Nephron progenitor cell (in vitro differentiated cells): Measurements from ENCODE around the gene ACSL4.

Experiments used
- DNase-seq: peaks from one replicate; pipeline ENCODE4 v3.0.0; 2021
- H3K27ac Mint-ChIP-seq: 2 replicates; pipeline ENCODE4 v1.8.0; 2021; ENCODE audit warnings: mild to moderate bottlenecking, moderate library complexity, mixed read lengths
- H3K27me3 Mint-ChIP-seq: 2 replicates; pipeline ENCODE4 v1.8.0; 2021; ENCODE audit warnings: mild to moderate bottlenecking, low read depth, mixed read lengths; ENCODE audit not compliant: poor library complexity
- H3K36me3 Mint-ChIP-seq: 2 replicates; pipeline ENCODE4 v1.8.0; 2021; ENCODE audit warnings: low read depth, mixed read lengths
- H3K4me1 Mint-ChIP-seq: 2 replicates; pipeline ENCODE4 v1.8.0; 2021; ENCODE audit warnings: mixed read lengths
- H3K4me3 Mint-ChIP-seq: 2 replicates; pipeline ENCODE4 v1.8.0; 2021; ENCODE audit warnings: mild to moderate bottlenecking, moderate library complexity, mixed read lengths
- H3K9me3 Mint-ChIP-seq: 2 replicates; pipeline ENCODE4 v1.8.0; 2021; ENCODE audit warnings: mild to moderate bottlenecking, moderate library complexity, mixed read lengths
- CTCF ChIP-seq: fragments of 200-600 bp; sonication (generic); IDR thresholded peaks from 2 replicates; pipeline ENCODE4 v1.5.0; 2021; ENCODE audit warnings: antibody characterized with exemption

The ACSL4 gene

GRCh38 chrX:109720947-109721346 is 12.1 kb downstream of the ACSL4 start:
- Mint-ChIP-seq H3K9me3 (peaks cover 10% of the 10 kb centered on the region), H3K27me3 (no peaks in the 10 kb centered on the region), H3K4me1 (peaks cover 52% of the 10 kb centered on the region), H3K27ac (peak overlapping the region; percentile 38), H3K36me3 (peaks cover 41% of the 10 kb centered on the region), H3K4me3 (no peak overlapping the region)
- TF ChIP-seq CTCF = no peak
- no peak for DNase-seq

- Mint-ChIP-seq H3K4me3 (no peak overlapping the region), H3K4me1 (peaks cover 52% of the 10 kb centered on the region), H3K9me3 (peaks cover 2% of the 10 kb centered on the region), H3K27ac (peak overlapping the region; percentile 81), H3K36me3 (peaks cover 29% of the 10 kb centered on the region), H3K27me3 (no peaks in the 10 kb centered on the region)
- DNase-seq = no peak
- TF ChIP-seq CTCF = no peak
Measured at GRCh38 chrX:109719264-109719663, 13.8 kb downstream of the ACSL4 start.

- no peak for DNase-seq
- Mint-ChIP-seq H3K27ac (peak overlapping the region; percentile 28), H3K9me3 (no peaks in the 10 kb centered on the region), H3K27me3 (no peaks in the 10 kb centered on the region), H3K36me3 (peaks cover 21% of the 10 kb centered on the region), H3K4me1 (peaks cover 60% of the 10 kb centered on the region), H3K4me3 (no peak overlapping the region)
- no peak for TF ChIP-seq CTCF
Measured at GRCh38 chrX:109716431-109717028, 16.5 kb downstream of the ACSL4 start.

- Mint-ChIP-seq H3K27ac (no peak overlapping the region), H3K36me3 (peaks cover 27% of the 10 kb centered on the region), H3K9me3 (no peaks in the 10 kb centered on the region), H3K4me1 (peaks cover 61% of the 10 kb centered on the region), H3K27me3 (no peaks in the 10 kb centered on the region), H3K4me3 (no peak overlapping the region)
- TF ChIP-seq CTCF = no peak
- no peak for DNase-seq
Measured at GRCh38 chrX:109714340-109714958, 18.6 kb downstream of the ACSL4 start.

- Mint-ChIP-seq H3K27me3 (no peaks in the 10 kb centered on the region), H3K4me3 (peak overlapping the region; percentile 33), H3K36me3 (peaks cover 32% of the 10 kb centered on the region), H3K4me1 (peaks cover 63% of the 10 kb centered on the region), H3K9me3 (peaks cover under 1% of the 10 kb centered on the region), H3K27ac (peak overlapping the region; percentile 95)
- no peak for TF ChIP-seq CTCF
- no peak for DNase-seq
Measured at GRCh38 chrX:109710181-109710580, 22.9 kb downstream of the ACSL4 start.

GRCh38 chrX:109709129-109709631 is 23.9 kb downstream of the ACSL4 start:
- peak; percentile 29 for DNase-seq
- TF ChIP-seq CTCF = no peak
- H3K4me3 Mint-ChIP-seq = peak overlapping the region; percentile 33
- H3K9me3 Mint-ChIP-seq = peaks cover 11% of the 10 kb centered on the region
- H3K27ac Mint-ChIP-seq = peak overlapping the region; percentile 95
- peaks cover 42% of the 10 kb centered on the region for H3K36me3 Mint-ChIP-seq
- no peaks in the 10 kb centered on the region for H3K27me3 Mint-ChIP-seq
- peaks cover 72% of the 10 kb centered on the region for H3K4me1 Mint-ChIP-seq
